WI38 (cell line): ENCODE data around the gene URGCP.

Source experiments
- H3K4me3 ChIP-seq: 2 replicates; pipeline ENCODE4 v1.5.1; 2011; ENCODE audit warnings: low read depth, mild to moderate bottlenecking, control low read depth, low read length
- TF ChIP-seq, protein P1 (sequence below): IDR thresholded peaks from 2 replicates; pipeline ENCODE4 v1.5.1; 2012; ENCODE audit warnings: low read depth, mild to moderate bottlenecking, control low read depth, low read length

Gene URGCP

GRCh38 chr7:43895847-43896415, 10.5 kb downstream of the URGCP start:
- TF ChIP-seq, protein P1, sequence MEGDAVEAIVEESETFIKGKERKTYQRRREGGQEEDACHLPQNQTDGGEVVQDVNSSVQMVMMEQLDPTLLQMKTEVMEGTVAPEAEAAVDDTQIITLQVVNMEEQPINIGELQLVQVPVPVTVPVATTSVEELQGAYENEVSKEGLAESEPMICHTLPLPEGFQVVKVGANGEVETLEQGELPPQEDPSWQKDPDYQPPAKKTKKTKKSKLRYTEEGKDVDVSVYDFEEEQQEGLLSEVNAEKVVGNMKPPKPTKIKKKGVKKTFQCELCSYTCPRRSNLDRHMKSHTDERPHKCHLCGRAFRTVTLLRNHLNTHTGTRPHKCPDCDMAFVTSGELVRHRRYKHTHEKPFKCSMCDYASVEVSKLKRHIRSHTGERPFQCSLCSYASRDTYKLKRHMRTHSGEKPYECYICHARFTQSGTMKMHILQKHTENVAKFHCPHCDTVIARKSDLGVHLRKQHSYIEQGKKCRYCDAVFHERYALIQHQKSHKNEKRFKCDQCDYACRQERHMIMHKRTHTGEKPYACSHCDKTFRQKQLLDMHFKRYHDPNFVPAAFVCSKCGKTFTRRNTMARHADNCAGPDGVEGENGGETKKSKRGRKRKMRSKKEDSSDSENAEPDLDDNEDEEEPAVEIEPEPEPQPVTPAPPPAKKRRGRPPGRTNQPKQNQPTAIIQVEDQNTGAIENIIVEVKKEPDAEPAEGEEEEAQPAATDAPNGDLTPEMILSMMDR: no peak
- no peak overlapping the region for H3K4me3 ChIP-seq

GRCh38 chr7:43891069-43891955, 15.1 kb downstream of the URGCP start:
- H3K4me3 ChIP-seq: no peak overlapping the region
- TF ChIP-seq, protein P1: no peak

GRCh38 chr7:43890468-43890867, 15.9 kb downstream of the URGCP start:
- H3K4me3 ChIP-seq: no peak overlapping the region
- TF ChIP-seq, protein P1: no peak

GRCh38 chr7:43888993-43889945, 17.1 kb downstream of the URGCP start:
- TF ChIP-seq, protein P1: no peak

DNA sequence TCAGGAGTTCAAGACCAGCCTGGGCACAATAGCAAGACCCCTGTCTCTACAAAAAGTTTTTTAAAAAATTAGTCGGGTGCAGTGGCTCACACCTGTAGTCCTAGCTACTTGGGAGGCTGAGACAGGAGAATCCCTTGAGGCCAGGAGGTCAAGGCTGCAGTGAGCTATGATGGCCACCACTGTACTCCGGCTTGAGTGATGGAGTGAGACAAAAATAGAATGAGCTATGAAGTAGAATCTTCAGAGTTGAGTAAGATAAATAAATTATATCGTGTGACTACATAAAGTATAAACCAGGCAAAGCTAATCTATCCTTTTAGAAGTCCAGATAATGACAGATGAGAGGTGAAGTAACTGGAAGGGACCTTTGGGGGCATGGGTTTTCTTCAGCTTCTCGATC, 21.8 kb downstream of the URGCP start:
- H3K4me3 ChIP-seq: no peak overlapping the region
- TF ChIP-seq, protein P1: no peak

More at GRCh38 chr7:43888993-43889945, 17.1 kb downstream of the URGCP start:
- H3K4me3 ChIP-seq: no peak overlapping the region

GRCh38 chr7:43884209-43884608, 22.2 kb downstream of the URGCP start:
- TF ChIP-seq, protein P1: no peak
- no peak overlapping the region for H3K4me3 ChIP-seq
